ENCODE measurements around the gene HP1BP3.

DNA sequence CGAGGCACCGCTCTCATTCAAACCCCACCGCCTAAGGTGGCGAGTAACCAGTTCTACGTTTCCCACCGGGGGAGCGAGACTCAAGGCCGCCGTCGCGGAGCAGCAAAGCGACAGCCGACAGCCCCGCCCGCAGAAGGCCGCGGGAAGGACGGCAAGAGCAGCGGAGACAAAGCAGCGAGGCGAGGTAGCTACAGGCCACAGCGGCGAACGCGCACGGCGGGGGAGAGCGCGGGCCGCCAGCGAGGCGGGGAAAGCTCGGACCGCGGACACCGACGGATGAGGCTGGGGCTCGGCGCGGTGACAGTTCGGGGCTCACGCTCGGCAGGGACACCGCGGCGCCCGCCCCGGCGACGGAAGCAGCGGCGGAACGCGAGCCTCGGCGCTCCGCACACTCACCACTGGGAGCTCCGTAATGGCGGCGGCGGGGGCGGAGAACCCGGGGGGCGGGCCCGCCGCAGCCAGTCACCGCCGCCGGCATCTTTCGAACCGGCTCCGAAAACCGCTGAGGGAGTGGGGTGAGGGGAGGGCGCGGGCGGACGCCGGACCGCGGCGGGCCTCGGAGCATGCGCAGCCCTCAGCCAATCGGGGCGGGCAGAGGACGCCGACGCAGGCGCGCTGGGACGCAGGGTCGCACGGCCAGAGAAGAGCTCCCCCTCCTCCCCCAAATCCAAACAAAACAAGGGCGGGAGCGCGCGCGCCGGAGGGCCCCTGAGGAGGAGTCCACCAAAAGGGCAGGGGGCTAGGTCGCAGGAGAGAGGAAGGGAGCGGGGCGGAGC lies 666 bp downstream of the HP1BP3 start:
- peak; percentile 73; the same call in 1 of the 2 replicates for TF ChIP-seq POLR2AphosphoS5 (IDR thresholded peaks at IDR 0.05; ENCODE audit: low read depth)
- TF ChIP-seq, protein P1, sequence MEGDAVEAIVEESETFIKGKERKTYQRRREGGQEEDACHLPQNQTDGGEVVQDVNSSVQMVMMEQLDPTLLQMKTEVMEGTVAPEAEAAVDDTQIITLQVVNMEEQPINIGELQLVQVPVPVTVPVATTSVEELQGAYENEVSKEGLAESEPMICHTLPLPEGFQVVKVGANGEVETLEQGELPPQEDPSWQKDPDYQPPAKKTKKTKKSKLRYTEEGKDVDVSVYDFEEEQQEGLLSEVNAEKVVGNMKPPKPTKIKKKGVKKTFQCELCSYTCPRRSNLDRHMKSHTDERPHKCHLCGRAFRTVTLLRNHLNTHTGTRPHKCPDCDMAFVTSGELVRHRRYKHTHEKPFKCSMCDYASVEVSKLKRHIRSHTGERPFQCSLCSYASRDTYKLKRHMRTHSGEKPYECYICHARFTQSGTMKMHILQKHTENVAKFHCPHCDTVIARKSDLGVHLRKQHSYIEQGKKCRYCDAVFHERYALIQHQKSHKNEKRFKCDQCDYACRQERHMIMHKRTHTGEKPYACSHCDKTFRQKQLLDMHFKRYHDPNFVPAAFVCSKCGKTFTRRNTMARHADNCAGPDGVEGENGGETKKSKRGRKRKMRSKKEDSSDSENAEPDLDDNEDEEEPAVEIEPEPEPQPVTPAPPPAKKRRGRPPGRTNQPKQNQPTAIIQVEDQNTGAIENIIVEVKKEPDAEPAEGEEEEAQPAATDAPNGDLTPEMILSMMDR (IDR thresholded peaks at IDR 0.05; ENCODE audit: insufficient read depth, low read length): no peak

Data from HL-60 (cell line).